Activated CD8-positive, alpha-beta memory T cell treated with anti-CD3 and anti-CD28 coated beads, Interleukin-2, amount 10 ng/mL, durations not matched to agents 7 days and 5 days (primary cell): ENCODE measurements around the gene HDAC7. TPM values are rescaled to one million over a fixed set of nuclear protein-coding genes. Genes with fewer than 3 reads are reported as not detected.

Experiments used
- ATAC-seq: fragments of 150-1000 bp; cut with Tn5 transposase; one replicate; pipeline ENCODE4 v1.10.0; 2021; ENCODE audit warnings: moderate library complexity
- CTCF ChIA-PET: fragments of 350-600 bp; sonication (Branson Sonifier 250); formaldehyde crosslinking; loops from one replicate; lab custom pipeline; 2021; ENCODE audit warnings: antibody characterized with exemption; lab: Charles Lee
- DNase-seq: peaks from one replicate; pipeline ENCODE4 v3.0.0-alpha.2; 2020
- H3K27ac Mint-ChIP-seq: one replicate; pipeline ENCODE4 v1.8.0; 2021; ENCODE audit warnings: mild to moderate bottlenecking, mixed read lengths
- H3K27me3 Mint-ChIP-seq: one replicate; pipeline ENCODE4 v1.8.0; 2021; ENCODE audit warnings: mixed read lengths
- H3K36me3 Mint-ChIP-seq: one replicate; pipeline ENCODE4 v1.8.0; 2021; ENCODE audit warnings: mild to moderate bottlenecking, mixed read lengths
- H3K4me1 Mint-ChIP-seq: one replicate; pipeline ENCODE4 v1.8.0; 2021; ENCODE audit warnings: mixed read lengths
- H3K4me3 Mint-ChIP-seq: one replicate; pipeline ENCODE4 v1.8.0; 2021; ENCODE audit warnings: mild to moderate bottlenecking, moderate library complexity, mixed read lengths
- H3K9me3 Mint-ChIP-seq: one replicate; pipeline ENCODE4 v1.8.0; 2022; ENCODE audit warnings: low read depth, mixed read lengths
- total RNA-seq, 2 experiments: library from RNA; stranded (reverse); gene quantifications; one replicate each; pipeline ENCODE4 v1.2.3, GENCODE V29; 2021

HDAC7 gene
- total RNA-seq, 2 experiments from 2014 or later: 226 to 284 TPM

- no peak overlapping the region for H3K27ac Mint-ChIP-seq
- peaks cover 36% of the 10 kb centered on the region for H3K4me1 Mint-ChIP-seq
- H3K4me3 Mint-ChIP-seq: no peak overlapping the region
- no peak for ATAC-seq
- CTCF ChIA-PET: interaction anchor here (0.6 to 26.5 kb wide), 6 partner anchors 9 to 69 kb away, joined by 3 to 954 read pairs (median 50); partner anchors contain the start of gene SLC48A1
- H3K27me3 Mint-ChIP-seq: peaks cover 6% of the 10 kb centered on the region
- H3K36me3 Mint-ChIP-seq: no peaks in the 10 kb centered on the region
- no peak for DNase-seq
- no peaks in the 10 kb centered on the region for H3K9me3 Mint-ChIP-seq
Observed at GRCh38 chr12:47763481-47764346, 56.0 kb downstream of the HDAC7 start.

GRCh38 chr12:47762850-47763465, 56.7 kb downstream of the HDAC7 start:
- peaks cover 39% of the 10 kb centered on the region for H3K4me1 Mint-ChIP-seq
- no peak overlapping the region for H3K27ac Mint-ChIP-seq
- DNase-seq (no peak), ATAC-seq (no peak)
- no peaks in the 10 kb centered on the region for H3K9me3 Mint-ChIP-seq
- H3K4me3 Mint-ChIP-seq: no peak overlapping the region
- no peaks in the 10 kb centered on the region for H3K36me3 Mint-ChIP-seq
- CTCF ChIA-PET: interaction anchor here (0.6 to 26.5 kb wide), 8 partner anchors 9 to 75 kb away, joined by 3 to 954 read pairs (median 7); partner anchors contain the start of gene SLC48A1
- H3K27me3 Mint-ChIP-seq: peaks cover 6% of the 10 kb centered on the region

GRCh38 chr12:47758834-47759690, 60.6 kb downstream of the HDAC7 start, which contains the start of gene RAPGEF3:
Gene RAPGEF3 (minus strand): TSS chr12:47758880. CDS start chr12:47758556, 324 bp downstream.
- Mint-ChIP-seq H3K4me1 (peaks cover 47% of the 10 kb centered on the region), H3K9me3 (no peaks in the 10 kb centered on the region), H3K4me3 (peak within 1 kb of the TSS; percentile 70), H3K27ac (peak within 1 kb of the TSS; percentile 45), H3K36me3 (no peaks in the 10 kb centered on the region), H3K27me3 (peaks cover 2% of the 10 kb centered on the region)
- peak; percentile 87 for ATAC-seq
- DNase-seq: peak; percentile 80
- CTCF ChIA-PET: interaction anchor here (0.7 to 26.5 kb wide), 17 partner anchors 15 to 127 kb away, joined by 3 to 954 read pairs (median 4); partner anchors contain the start of genes ENDOU and SLC48A1

- CTCF ChIA-PET: interaction anchor here (0.7 to 26.5 kb wide), 13 partner anchors 14 to 128 kb away, joined by 3 to 954 read pairs (median 4); partner anchors contain the start of gene SLC48A1
- H3K27ac Mint-ChIP-seq: no peak overlapping the region
- peaks cover 46% of the 10 kb centered on the region for H3K4me1 Mint-ChIP-seq
- H3K27me3 Mint-ChIP-seq: peaks cover 2% of the 10 kb centered on the region
- no peaks in the 10 kb centered on the region for H3K9me3 Mint-ChIP-seq
- peak overlapping the region; percentile 70 for H3K4me3 Mint-ChIP-seq
- no peaks in the 10 kb centered on the region for H3K36me3 Mint-ChIP-seq
- no peak for DNase-seq
- no peak for ATAC-seq
Observed at GRCh38 chr12:47758584-47758833, 61.2 kb downstream of the HDAC7 start.

- Mint-ChIP-seq H3K4me3 (peak overlapping the region; percentile 70), H3K27me3 (peaks cover 2% of the 10 kb centered on the region), H3K9me3 (no peaks in the 10 kb centered on the region), H3K27ac (no peak overlapping the region), H3K4me1 (peaks cover 45% of the 10 kb centered on the region), H3K36me3 (no peaks in the 10 kb centered on the region)
- CTCF ChIA-PET: interaction anchor here (0.7 to 26.5 kb wide), 13 partner anchors 14 to 128 kb away, joined by 3 to 954 read pairs (median 4); partner anchors contain the start of gene SLC48A1
- ATAC-seq (no peak), DNase-seq (no peak)
Observed at GRCh38 chr12:47757840-47758583, 61.7 kb downstream of the HDAC7 start.

- Mint-ChIP-seq H3K36me3 (no peaks in the 10 kb centered on the region), H3K4me1 (peaks cover 44% of the 10 kb centered on the region), H3K9me3 (no peaks in the 10 kb centered on the region), H3K27me3 (peaks cover 2% of the 10 kb centered on the region), H3K4me3 (no peak overlapping the region), H3K27ac (no peak overlapping the region)
- no peak for DNase-seq
- no peak for ATAC-seq
- CTCF ChIA-PET: interaction anchor here (0.9 to 26.5 kb wide), 7 partner anchors 13 to 81 kb away, joined by 3 to 954 read pairs (median 16); partner anchors contain the start of gene SLC48A1
Observed at GRCh38 chr12:47757364-47757839, 62.3 kb downstream of the HDAC7 start.

GRCh38 chr12:47755655-47756562, 63.8 kb downstream of the HDAC7 start:
- peak overlapping the region; percentile 3 for H3K27ac Mint-ChIP-seq
- peaks cover 34% of the 10 kb centered on the region for H3K4me1 Mint-ChIP-seq
- peak; percentile 17 for ATAC-seq
- no peaks in the 10 kb centered on the region for H3K9me3 Mint-ChIP-seq
- peaks cover 2% of the 10 kb centered on the region for H3K27me3 Mint-ChIP-seq
- CTCF ChIA-PET: interaction anchor here (0.6 to 26.5 kb wide), 9 partner anchors 12 to 329 kb away, joined by 3 to 954 read pairs (median 4); partner anchors contain the start of gene SLC48A1
- H3K36me3 Mint-ChIP-seq: no peaks in the 10 kb centered on the region
- H3K4me3 Mint-ChIP-seq: peak overlapping the region; percentile 0
- DNase-seq: no peak

GRCh38 chr12:47754881-47755280, 64.8 kb downstream of the HDAC7 start:
- H3K4me3 Mint-ChIP-seq: no peak overlapping the region

GRCh38 chr12:47754126-47754525, 65.6 kb downstream of the HDAC7 start:
- CTCF ChIA-PET: interaction anchor here (0.9 to 26.5 kb wide), 6 partner anchors 9 to 84 kb away, joined by 3 to 954 read pairs (median 52); partner anchors contain the start of gene SLC48A1
- peaks cover 34% of the 10 kb centered on the region for H3K4me1 Mint-ChIP-seq
- no peaks in the 10 kb centered on the region for H3K9me3 Mint-ChIP-seq
- no peaks in the 10 kb centered on the region for H3K27me3 Mint-ChIP-seq
- no peak for ATAC-seq
- H3K4me3 Mint-ChIP-seq: no peak overlapping the region
- no peak for DNase-seq
- no peak overlapping the region for H3K27ac Mint-ChIP-seq
- no peaks in the 10 kb centered on the region for H3K36me3 Mint-ChIP-seq

More at GRCh38 chr12:47754881-47755280, 64.8 kb downstream of the HDAC7 start:
- peak overlapping the region; percentile 3 for H3K27ac Mint-ChIP-seq
- CTCF ChIA-PET: interaction anchor here (0.9 to 26.5 kb wide), 9 partner anchors 8 to 86 kb away, joined by 3 to 954 read pairs (median 5); partner anchors contain the start of gene SLC48A1
- ATAC-seq: no peak
- no peaks in the 10 kb centered on the region for H3K27me3 Mint-ChIP-seq
- peaks cover 34% of the 10 kb centered on the region for H3K4me1 Mint-ChIP-seq
- no peak for DNase-seq
- H3K36me3 Mint-ChIP-seq: no peaks in the 10 kb centered on the region
- no peaks in the 10 kb centered on the region for H3K9me3 Mint-ChIP-seq

GRCh38 chr12:47753021-47754001, 66.4 kb downstream of the HDAC7 start:
- Mint-ChIP-seq H3K27me3 (no peaks in the 10 kb centered on the region), H3K4me3 (no peak overlapping the region), H3K9me3 (no peaks in the 10 kb centered on the region), H3K27ac (no peak overlapping the region), H3K36me3 (no peaks in the 10 kb centered on the region), H3K4me1 (peaks cover 34% of the 10 kb centered on the region)
- ATAC-seq: no peak
- no peak for DNase-seq
- CTCF ChIA-PET: interaction anchor here (0.6 to 26.5 kb wide), 5 partner anchors 9 to 65 kb away, joined by 3 to 954 read pairs (median 91); partner anchors contain the start of gene SLC48A1
